Umbilical cord (tissue), 2 donors: ENCODE data around the gene C17orf75. TPM values are rescaled to one million over a fixed set of nuclear protein-coding genes. Genes with fewer than 3 reads are reported as not detected.
"Not testable (repeated sequence)": the region's sequence is repeated elsewhere in the genome, so short reads cannot be mapped to it uniquely, and the experiment has no call there.

Source experiments
- DNase-seq: peaks from one replicate; pipeline ENCODE4 v3.0.0-alpha.2; 2015; ENCODE audit warnings: low spot score
- total RNA-seq: library from RNA; depleted of rRNA; stranded (reverse); fragments of >200 nt; gene quantifications from one replicate; pipeline ENCODE4 v1.2.3, GENCODE V29; 2014; ENCODE audit warnings: low replicate concordance; ENCODE audit not compliant: insufficient read depth

The C17orf75 gene
- 10.4 TPM for total RNA-seq

- peak; percentile 75 for DNase-seq
Observed at GRCh38 chr17:32341857-32342602, at the start of gene C17orf75. Gene C17orf75 (minus strand): TSS chr17:32342173. CDS start chr17:32342139, 34 bp downstream.

GRCh38 chr17:32388613-32389459, 46.9 kb upstream of the C17orf75 start:
- no peak for DNase-seq

GRCh38 chr17:32388128-32388527, 46.2 kb upstream of the C17orf75 start:
- DNase-seq: not testable (repeated sequence)

GRCh38 chr17:32386844-32387243, 44.9 kb upstream of the C17orf75 start:
- no peak for DNase-seq

GRCh38 chr17:32385971-32386370, 44.0 kb upstream of the C17orf75 start:
- no peak for DNase-seq

- no peak for DNase-seq
Observed at GRCh38 chr17:32385121-32385520, 43.1 kb upstream of the C17orf75 start.

GRCh38 chr17:32383926-32384434, 42.0 kb upstream of the C17orf75 start:
- DNase-seq: no peak

- no peak for DNase-seq
Observed at GRCh38 chr17:32382526-32383223, 40.7 kb upstream of the C17orf75 start.

- no peak for DNase-seq
Observed at GRCh38 chr17:32370426-32370825, 28.5 kb upstream of the C17orf75 start.

GRCh38 chr17:32361270-32361669, 19.3 kb upstream of the C17orf75 start:
- DNase-seq: no peak

GRCh38 chr17:32357615-32358014, 15.6 kb upstream of the C17orf75 start:
- no peak for DNase-seq

GRCh38 chr17:32356750-32357149, 14.8 kb upstream of the C17orf75 start:
- no peak for DNase-seq

- DNase-seq: no peak
Observed at GRCh38 chr17:32356378-32356743, 14.4 kb upstream of the C17orf75 start.

GRCh38 chr17:32355649-32356377, 13.8 kb upstream of the C17orf75 start:
- DNase-seq: no peak

- DNase-seq: not testable (repeated sequence)
Observed at GRCh38 chr17:32352734-32353133, 10.8 kb upstream of the C17orf75 start.

- peak; percentile 85 for DNase-seq
Observed at GRCh38 chr17:32350666-32351418, 8.9 kb upstream of the C17orf75 start.

GRCh38 chr17:32349854-32350665, 8.1 kb upstream of the C17orf75 start, which contains the start of gene ZNF207:
Gene ZNF207 (plus strand): TSS chr17:32350157. CDS start chr17:32350286, 129 bp downstream.
- DNase-seq: peak; percentile 98

- DNase-seq: no peak
Observed at GRCh38 chr17:32349503-32349853, 7.5 kb upstream of the C17orf75 start.

GRCh38 chr17:32348483-32348800, 6.5 kb upstream of the C17orf75 start:
- no peak for DNase-seq
